ENCODE data around the gene MCTP2.

DNA sequence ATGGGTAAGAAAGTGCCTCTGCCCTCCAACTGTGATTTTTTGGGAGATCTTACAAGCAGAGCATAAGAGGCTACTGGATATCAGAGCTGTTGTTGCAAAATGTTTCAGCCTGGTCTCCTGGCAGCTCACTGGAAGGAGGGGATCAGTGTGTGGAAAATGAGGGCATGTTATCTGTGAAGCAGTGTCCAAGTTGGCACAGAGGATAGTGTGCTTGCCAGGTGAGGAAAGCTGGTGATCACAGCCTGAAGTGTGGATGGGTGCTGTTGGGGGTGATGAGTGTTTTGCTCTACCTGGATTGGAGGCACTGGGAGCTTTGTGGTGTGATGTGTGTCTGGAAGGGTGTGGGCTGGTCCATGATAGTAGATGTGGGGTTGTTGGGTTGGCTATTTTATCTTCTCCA lies 69.3 kb downstream of the MCTP2 start:
- TF ChIP-seq POLR2A (IDR thresholded peaks at IDR 0.05; ENCODE audit: low read depth, low read length) (no peak), POLR2AphosphoS5 (IDR thresholded peaks at IDR 0.05; ENCODE audit: low read depth, low read length) (no peak), TAF1 (IDR thresholded peaks at IDR 0.05; ENCODE audit: borderline replicate concordance, low read depth, low read length) (no peak)

Measured in GM12892 (cell line).